Vagina (tissue), 2 donors: ENCODE results near the gene NEK4.

ENCODE experiments used
- POLR2A ChIP-seq, 2 donors: fragments of 450-650 bp; IDR thresholded peaks; one replicate each; pipeline ENCODE4 v1.6.1; 2017; ENCODE audit warnings: antibody characterized with exemption in 2 of 2, mild to moderate bottlenecking in 2 of 2, moderate library complexity in 2 of 2
- TF ChIP-seq, protein P1 (sequence below), 3 experiments: fragments of 450-650 bp in 2 of 3; fragments of 200-600 bp in 1 of 3; sonication (generic) in 1 of 3; IDR thresholded peaks; one replicate each; pipeline ENCODE4 v1.5.1; 2017 to 2019; ENCODE audit warnings: antibody characterized with exemption in 3 of 3, mild to moderate bottlenecking in 2 of 3, moderate library complexity in 2 of 3

DNA sequence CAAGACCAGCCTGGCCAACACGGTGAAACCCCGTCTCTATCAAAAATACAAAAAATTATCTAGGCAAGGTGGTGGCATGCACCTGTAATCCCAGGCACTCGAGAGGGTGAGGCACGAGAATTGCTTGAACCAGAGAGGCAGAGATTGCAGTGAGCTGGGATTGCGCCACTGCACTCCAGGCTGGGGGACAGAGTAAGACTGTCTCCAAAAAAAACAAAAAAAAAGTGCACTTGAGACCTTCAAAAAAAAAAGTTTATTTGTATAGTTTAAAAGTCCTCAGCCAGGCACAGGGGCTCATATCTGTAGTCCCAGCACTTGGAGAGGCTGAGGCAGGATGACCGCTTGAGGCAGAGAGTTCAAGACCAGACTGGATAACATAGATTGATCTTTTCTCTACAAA lies 87.1 kb downstream of the NEK4 start:
- TF ChIP-seq, protein P1, sequence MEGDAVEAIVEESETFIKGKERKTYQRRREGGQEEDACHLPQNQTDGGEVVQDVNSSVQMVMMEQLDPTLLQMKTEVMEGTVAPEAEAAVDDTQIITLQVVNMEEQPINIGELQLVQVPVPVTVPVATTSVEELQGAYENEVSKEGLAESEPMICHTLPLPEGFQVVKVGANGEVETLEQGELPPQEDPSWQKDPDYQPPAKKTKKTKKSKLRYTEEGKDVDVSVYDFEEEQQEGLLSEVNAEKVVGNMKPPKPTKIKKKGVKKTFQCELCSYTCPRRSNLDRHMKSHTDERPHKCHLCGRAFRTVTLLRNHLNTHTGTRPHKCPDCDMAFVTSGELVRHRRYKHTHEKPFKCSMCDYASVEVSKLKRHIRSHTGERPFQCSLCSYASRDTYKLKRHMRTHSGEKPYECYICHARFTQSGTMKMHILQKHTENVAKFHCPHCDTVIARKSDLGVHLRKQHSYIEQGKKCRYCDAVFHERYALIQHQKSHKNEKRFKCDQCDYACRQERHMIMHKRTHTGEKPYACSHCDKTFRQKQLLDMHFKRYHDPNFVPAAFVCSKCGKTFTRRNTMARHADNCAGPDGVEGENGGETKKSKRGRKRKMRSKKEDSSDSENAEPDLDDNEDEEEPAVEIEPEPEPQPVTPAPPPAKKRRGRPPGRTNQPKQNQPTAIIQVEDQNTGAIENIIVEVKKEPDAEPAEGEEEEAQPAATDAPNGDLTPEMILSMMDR (IDR thresholded peaks at IDR 0.05) = no peak
- no peak for TF ChIP-seq POLR2A (IDR thresholded peaks at IDR 0.05)
